NCI-H1092 (cell line): Measurements from ENCODE around the gene HSBP1L1.

Source experiments
- DNase-seq: peaks from one replicate; lab custom pipeline; 2025; lab: John Stamatoyannopoulos, UW

Gene HSBP1L1

DNA sequence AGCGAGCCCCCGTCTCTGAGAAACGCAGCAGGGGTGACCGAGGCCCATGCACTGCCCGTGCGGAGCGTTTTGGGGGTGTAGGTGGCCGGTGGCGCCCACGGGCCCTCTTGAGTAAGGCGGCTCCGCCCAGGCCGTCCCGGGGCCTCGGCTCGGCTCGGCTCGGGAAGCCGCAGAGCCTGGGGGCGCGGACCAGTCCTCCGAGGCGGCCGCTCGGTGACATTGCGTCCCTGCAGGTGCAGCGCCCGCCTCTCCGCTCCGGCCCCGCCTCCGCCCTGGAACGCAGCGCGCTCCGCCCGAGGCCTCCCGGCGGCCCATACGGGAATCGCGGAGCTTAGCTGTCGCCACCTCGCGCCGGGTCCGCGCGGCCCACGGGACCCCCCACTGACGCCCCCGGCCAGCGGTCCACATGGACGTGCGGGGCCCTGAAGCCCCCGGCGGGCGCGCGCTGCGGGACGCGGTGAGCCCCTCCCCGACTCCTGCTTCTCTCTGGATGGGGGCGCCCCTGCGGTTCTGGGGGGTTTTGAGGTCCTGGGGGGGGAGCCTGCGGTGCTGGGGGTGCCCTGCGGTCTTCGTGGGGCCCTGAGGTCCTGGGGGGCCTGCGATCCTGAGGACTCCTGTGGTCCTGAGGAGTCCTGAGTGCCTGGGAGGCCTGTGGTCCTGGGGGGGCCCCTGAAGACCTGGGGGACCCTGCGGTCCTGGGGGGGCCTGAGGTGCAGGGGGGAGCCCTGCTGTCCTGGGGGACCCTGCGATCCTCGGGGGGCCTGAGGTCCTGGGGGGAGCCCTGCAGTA lies at the start of gene HSBP1L1:
Gene HSBP1L1 (plus strand): TSS at position 314 of the 789 bp plus-strand sequence. CDS start 93 bp downstream, at position 407.
- peak; percentile 10 for DNase-seq

DNA sequence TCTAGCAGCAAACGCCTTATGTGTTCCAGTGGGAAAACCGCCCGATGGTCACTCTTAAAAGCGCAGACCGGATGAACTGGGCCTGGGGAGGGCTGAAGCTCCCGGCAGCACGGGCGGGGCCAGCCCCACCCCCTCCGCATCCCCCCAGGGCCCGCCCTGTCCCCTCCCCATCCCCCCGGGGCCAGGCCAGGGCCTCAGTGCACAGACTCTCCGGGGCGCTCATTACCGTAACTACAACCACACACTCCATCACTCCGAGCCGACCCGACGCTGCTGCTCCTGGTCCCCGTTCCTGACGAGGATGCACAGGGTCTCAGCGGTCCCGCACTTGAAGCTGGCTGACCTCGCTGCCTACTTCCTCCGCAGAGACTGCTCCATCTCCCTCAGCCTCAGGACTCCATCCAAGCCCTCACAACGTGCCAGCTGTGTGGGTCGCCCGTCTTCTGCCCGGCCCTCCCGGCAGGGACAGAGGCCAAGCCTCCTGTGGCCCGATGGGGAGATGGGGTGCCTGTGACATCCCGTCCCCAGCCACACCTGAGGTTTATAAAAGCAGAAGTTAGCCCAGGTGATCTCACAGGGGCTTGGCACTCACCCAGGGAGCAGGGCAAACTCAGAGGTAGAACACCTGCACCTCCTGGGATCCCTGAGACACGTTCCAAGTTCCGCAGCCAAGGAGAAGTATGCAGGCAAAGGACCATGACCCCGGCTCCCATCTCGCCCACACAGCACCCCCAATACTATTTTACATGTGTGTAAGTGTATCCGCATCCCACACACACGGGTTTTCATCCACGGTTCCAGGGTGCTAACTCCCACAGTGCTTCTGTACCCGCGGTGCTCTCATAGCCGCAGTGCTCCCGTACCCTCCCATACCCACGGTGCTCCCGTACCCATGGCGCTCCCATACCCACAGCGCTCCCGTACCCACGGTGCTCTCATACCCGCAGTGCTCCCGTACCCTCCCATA lies 49.0 kb upstream of the HSBP1L1 start:
- no peak for DNase-seq

DNA sequence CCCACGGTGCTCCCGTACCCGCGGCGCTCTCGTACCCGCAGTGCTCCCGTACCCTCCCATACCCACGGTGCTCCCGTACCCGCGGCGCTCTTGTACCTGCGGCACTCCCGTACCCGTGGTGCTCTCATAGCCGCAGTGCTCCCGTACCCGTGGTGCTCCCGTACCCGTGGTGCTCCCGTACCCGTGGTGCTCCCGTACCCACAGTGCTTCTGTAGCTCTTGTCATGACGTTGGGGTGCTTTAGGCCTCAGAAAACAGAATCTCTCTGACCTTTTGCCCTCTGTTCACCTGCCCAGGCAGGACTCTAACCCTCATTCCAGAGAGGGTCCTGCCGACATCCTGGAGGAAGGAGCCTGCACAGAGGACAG lies 48.3 kb upstream of the HSBP1L1 start:
- no peak for DNase-seq

DNA sequence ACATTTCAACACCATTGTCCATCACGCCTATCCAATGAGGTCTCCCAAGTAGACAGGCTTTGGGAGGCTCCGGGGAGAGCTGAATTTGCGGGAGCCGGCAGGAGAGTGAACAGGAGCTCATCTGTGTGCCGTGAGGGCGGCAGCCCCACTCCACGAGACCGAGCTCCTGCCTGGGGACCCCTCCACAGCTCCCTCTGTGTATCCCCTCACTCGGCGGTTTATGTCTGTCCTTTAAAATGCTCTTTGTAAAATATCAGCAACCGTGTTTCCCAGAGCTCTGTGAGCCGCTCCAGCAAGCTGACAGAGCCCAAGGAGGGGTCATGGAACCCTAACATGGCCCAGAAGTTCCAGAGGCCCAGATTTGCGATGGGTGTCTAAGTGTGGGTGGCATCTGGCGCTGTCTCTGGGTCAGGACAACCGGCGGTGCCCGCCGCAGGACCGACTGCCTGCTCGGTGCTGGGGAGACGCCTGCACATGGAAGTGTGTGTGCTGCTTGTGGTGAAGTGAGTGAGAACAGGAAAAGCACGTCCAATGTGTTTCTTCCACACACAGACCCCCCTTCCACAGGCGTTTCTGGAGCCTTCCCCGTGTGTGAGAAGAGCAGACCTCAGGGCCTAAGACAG lies 47.8 kb upstream of the HSBP1L1 start:
- DNase-seq: no peak

DNA sequence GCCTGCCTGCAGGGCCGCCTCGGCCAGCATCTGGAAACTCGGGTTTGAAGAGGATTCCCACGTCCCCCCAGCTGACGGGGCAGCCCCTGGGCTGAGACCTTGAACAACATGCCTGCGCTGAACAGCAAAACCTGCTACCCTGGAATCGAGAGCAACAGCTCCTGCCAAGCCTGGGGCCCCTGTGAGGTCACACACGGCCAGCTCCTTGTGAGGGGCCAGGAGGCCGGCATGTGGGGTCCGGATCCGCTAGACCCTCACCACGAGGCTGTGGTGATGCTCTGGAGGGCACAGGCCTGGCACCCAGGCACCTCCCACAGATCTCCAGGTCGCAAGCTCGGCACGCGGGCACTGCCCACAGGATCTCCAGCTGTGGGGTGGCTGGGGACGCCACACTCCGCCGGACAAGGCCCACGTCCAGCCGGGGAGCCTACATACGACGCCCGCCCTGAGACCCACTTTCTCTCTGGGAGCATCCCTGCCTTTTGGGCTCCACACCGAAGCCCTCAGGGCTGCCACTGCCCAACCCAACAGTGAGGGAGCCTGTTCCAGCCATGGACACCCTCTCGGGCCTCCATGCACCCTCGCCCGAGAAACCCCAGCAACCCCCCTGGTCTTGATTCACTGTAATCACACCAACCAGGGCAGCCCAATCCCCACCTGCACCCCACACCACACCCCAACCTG lies 47.1 kb upstream of the HSBP1L1 start:
- DNase-seq: no peak

DNA sequence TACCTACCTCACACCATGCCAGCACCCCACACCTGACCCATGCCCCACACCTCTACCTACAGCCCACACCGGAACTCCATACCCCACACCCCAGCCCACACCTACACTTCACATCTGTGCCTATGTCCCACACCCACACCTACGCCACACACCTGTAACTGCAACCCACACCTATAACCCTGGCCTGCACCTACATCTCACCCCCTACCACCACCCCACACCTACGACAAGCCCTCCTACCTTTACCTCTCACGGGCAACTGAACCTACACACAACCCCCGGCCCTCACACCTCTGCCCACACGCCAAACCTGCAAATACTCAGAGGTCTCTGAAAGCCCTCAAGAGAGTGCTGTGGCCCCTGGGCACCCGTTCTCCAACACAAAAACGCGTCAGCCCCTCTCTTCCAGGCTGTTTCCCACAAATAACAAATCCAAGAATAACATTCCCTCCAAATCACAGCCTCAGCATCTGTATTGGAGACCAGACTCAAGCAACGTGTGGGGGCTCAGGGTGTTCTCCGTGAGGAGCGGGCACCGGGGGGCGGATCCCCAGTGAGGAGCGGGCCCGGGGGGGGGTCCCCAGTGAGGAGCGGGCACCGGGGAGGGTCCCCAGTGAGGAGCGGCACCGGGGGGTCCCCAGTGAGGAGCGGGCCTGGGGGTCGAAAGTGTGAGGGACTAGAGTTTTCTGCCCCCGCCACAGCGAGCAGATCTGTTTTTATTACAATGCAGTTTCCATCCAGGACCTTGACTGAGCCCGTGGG lies 46.4 kb upstream of the HSBP1L1 start:
- DNase-seq: no peak

DNA sequence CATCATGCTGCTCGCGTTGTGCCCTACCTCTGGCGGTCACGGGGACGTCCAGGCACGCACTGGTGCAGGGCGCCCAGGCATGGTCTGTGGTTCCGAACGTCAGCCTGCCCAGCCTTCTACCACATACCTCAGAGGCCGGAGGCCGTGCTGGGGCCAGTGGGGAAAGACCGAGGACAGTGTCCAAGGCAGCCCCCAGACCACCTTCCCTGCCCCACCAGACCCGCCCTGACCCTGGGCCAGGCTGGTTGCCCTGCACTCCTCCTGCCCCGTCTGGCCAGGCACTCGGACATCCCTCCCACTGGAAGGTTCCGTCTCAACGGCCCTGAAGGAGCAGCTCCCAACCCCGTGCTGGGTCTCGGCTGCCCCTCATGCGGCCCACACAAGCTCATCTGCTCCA lies 45.8 kb upstream of the HSBP1L1 start:
- DNase-seq: no peak

DNA sequence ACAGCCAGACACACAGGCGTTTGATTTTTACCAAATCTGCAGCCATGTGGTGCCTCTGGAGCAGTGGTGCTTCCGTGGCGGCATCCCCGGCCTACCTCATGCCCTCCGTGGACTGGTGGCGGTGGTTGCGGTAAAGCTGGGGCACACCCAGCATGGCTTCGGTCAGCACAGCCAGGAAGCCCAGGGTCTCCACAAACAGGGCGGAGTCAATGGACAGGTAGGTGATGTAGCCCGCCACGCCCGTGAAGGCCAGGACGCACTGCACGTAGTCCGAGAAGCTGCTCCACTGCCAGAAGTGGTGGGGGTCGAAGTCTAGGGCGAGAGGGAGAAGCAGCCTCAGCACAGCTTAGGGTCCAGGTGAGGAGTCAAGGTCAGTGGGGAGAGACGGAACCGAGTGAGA lies 45.4 kb upstream of the HSBP1L1 start:
- no peak for DNase-seq

DNA sequence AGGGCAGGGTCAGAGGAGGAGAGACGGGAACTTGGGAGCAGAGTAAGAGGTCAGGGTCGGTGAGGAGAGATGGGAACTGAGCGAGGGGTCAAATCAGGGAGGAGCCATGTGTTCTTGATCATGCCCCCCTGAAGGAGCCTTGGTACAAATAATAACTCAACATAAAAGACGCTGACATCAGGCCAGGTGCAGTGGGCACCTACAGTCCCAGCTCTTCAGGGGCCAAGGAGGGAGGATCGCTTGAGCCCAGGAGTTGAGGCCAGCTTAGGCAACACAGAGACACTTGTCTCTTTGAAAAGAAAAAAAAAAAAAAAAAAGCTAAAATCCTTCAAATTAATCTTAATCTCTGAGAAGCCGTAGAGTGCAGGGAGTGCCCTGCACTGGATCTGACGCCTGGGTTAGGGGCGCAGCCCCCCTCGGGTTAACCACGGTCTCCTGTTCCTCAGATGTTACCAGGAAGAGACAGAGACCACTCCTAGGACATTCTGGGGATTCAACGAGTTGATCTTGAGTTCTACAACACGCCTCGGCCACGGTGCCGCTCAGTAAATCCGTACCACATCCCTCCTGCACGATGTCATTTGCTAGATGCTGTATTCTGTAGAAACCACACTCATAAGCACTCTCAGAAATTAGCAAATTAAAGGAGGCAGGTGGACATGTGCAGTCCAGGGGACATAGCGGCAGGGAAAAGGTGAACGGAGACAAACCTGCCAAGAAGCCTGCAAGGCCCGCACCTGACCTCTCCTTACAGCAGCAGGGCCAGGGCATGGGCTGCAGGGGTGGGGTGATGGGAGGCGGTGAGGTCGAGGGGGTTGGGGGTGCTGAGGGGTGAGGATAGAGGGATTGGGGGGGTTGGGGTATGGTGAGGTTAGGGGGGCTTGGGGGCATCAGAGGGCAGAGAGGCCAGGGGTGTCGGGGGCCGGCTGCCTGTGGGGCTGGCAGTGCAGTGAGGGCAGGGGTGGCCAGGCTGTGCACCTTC lies 42.2 kb upstream of the HSBP1L1 start:
- DNase-seq: no peak

DNA sequence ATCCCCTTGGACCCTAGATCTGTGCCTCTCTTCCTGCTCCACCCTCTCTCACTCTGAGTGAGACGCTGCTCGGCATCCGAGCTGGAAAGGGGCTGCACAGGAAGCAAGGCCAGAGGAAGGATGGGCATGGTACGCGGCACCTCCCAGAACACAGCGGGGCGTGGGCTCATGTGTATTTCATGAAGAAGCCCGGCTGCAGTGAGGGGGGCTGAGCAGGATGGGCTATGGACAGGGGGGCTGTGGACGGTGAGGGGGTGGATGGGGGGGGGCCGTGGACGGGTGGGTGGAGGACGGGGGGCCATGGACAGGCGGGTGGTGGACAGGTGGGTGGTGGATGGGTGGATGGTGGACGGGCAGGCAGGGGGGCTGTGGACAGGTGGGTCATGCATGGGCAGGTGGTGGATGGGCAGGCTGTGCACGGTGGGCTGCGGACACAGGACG lies 41.5 kb upstream of the HSBP1L1 start:
- DNase-seq: no peak

DNA sequence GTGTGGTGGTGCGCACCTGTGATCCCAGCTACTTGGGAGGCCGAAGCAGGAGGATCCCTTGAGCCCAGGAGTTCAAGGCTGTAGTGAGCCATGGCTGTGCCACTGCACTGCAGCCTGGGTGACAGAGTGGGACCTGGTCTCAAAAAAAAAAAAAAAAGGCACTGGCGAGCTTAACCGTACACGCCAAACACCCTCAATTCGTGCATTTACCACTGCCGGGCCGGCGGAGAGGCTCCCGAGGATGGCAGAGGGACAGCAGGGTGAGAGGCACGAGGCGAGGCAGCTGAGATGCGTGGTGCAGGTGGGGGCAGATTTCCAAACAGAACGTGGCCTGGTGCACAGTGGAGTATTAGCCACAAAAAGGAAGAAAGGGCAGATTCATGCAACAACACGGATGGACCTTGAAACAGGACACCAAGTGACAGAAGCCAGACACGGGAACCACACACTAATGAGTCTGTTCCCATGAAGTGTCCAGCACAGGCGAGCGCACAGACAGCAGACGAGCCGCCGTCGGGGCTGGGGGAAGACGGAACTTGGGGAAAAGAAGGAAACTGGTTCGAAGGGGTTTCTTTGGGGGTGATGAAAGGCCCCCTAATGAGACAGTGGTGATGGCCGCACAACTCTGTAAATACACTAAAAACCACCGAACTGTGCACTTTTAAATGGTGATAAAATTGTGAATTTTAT lies 40.4 kb upstream of the HSBP1L1 start:
- no peak for DNase-seq

DNA sequence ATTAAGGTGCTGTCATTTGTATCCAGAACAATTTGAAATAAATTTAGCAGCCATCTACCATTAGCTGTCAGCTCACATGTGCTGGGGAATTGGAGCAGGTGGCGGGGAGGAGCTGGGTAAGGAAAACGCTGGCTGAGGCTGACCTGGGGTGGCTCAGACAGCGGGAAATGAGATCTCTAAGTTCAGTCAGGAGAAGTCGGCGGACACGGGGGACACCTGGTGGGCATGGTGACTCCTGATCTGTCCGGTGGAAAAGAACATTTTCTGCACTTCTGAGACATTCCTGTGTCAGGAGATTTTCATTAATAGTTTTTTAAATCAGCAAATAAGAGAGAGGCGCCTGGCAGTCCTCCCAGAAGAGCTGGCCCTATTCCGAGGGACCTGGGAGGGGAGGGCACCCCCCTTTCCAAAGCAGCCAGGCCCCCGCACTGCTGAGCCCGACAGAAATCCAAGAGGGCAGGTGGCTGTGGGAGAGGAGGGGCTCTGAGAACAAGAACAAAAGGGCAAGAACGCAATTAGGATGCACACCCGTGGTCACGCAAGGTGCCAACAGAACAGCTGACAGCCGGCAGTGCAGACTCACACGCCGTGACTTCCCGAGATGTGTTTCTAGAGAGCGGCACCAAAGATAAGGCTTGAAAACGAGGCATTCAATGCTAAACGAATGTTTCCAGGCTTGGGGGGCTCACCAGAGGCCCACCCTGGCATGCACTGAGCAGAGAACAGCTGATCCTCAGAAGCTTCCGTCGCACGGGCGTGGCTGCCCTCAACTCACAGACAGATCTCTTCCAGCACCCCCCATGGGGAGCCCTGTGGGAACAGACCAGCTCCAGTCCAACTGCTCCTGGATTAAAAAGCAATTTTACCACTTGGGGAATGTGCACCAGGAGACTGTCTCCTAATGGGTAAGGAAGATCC lies 39.4 kb upstream of the HSBP1L1 start:
- DNase-seq: peak; percentile 71

DNA sequence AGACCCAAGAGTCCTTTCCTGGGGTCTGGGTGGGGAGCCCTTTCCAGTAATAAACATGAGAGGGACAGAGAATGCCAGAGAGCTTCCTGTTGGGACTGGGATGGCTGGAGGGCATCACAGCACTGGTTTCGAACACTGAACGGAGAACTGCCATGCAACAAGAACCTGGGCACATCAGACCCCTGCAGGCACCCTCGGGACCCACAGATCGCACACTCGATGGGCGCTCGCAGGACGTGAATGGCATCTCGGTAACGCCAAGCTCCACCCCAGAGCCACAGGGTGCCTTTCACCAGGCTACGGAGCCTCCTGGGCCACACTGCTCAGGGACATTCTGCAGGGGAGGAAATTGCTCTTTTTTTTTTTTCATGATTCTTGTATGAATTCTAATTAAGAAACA lies 38.1 kb upstream of the HSBP1L1 start:
- DNase-seq: no peak

DNA sequence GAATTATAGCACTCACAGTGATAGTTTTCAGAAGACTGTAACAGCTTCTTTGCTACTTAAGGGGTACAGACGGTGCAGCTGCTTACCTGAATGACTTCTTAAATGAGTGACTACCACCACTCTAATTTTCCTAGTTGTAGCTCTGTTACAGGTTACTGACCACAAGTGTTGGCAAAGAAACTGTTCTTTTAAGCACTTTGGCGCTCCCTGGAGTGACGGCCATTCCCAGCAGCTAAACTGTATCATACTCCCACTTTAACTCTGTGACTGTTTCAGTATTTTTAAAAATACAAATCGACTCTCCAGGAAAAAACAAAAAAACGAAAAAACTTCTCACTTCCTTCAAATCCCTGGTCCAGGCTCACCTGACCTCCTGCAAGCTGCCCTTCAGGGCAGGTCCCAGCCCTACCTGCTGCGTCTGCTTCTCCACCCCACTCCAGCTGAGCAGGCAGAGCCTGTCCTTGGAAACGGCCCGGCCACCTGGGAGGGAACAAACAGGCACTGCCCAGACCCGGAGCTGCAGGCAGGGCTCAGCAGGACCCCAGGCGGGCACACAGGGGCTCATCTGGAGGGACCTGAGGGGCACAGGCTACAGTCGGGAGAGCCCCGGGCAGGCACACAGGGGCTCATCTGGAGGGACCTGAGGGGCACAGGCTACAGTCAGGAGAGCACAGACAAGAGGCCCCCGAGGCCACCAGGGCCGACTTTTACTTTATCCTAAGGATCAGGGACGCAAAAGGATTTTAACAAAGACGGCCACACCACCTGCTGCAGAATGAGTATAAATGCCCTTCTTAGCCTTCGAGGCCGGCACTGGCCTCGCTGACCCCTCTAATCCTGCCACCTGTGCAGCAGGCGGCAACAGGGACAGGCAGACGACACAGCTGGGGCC lies 37.5 kb upstream of the HSBP1L1 start:
- no peak for DNase-seq

DNA sequence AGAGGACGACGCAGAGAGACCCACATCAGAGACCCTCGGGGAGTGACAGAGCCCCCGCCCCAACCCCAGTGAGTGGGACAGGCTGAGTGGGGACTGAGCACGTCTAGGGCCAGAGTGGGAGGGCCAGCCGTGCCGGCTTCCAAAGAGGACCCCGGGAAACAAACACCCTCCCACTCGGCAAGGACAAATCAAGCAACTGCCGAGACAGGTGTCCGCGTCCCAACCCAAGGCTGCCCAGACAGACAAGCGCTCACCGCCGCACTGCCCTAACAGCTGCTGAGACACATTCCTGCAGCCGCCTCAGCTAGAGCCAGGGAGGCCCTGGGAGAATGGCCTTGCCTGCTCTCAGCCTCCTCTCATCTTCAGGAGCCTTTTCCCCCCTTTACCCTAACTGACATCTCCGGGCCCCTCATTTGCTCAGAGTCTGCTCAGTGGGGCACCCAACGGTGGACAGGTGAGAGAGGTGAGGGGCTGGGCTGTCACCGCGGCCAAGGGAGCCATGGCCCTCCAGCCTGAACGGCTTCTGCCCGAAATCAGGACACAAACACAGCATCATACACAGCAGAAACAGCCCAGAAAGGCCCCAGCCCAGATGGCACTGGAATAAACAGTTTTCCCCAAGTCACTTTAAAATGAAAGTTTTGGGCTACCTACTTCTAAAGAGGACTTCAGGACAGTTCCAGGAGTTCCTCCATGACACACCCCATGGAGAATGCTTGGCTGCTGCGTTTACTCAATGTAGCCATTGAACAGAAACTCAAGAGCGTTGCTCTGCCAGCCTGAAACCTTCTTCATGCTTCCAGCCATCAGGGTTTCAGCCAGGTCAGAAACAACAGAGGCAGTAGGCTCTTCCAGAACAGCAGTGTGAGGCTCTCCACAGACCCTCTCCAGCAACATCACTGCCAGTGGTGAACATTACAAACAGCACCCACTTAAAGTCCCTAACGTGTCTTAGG lies 36.6 kb upstream of the HSBP1L1 start:
- no peak for DNase-seq

DNA sequence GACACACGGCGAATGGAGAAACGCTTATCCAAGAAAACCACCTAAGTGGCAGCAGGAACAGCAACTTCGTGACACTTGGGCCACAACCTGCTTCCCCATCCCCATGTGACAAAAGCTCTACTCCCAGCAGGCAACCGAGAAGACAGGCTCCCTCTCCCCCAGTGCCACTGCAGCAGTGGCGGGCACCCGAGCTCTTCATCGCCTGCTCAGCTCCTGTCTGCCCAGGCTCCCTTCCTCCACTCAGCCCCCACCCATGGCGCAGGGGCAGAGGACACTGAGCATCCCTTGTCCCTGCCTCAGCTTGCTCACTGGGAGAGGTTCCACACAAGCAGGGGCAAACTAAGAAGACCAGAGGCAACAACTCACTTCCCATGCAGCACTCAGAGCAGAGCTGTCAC lies 35.9 kb upstream of the HSBP1L1 start:
- DNase-seq: no peak
